K562 (cell line): ENCODE results near the gene ELL3. TPM values are rescaled to one million over a fixed set of nuclear protein-coding genes. Genes with fewer than 3 reads are reported as not detected.

Source experiments
- CTCF ChIP-seq, 3 experiments: IDR thresholded peaks in 2 of 3; conservative IDR thresholded peaks in 1 of 3; 2 replicates each; pipeline ENCODE4 v1.5.1; 2011 to 2012; ENCODE audit warnings: low read length in 3 of 3, mild to moderate bottlenecking in 3 of 3, control low read depth in 2 of 3, improper control_type of control experiment in 1 of 3, inconsistent platforms in 1 of 3, low read depth in 1 of 3, mixed read lengths in 1 of 3, moderate library complexity in 1 of 3; ENCODE audit not compliant: insufficient read depth in 2 of 3
- IRF2 ChIP-seq: sonication (generic); formaldehyde crosslinking; IDR thresholded peaks from 2 replicates; pipeline ENCODE4 v1.8.1; 2022; ENCODE audit warnings: mild to moderate bottlenecking, missing genetic modification reagents
- NR3C1 ChIP-seq: sonication (generic); formaldehyde crosslinking; IDR thresholded peaks from 2 replicates; pipeline ENCODE4 v1.8.1; 2022; ENCODE audit warnings: missing genetic modification reagents
- ZMIZ1 ChIP-seq, 2 experiments: fragments of 150-350 bp in 1 of 2; IDR thresholded peaks; 2 replicates each; pipeline ENCODE4 v1.6.1; 2012 to 2016; ENCODE audit warnings: low read depth in 2 of 2, low read length in 2 of 2, mild to moderate bottlenecking in 1 of 2, moderate library complexity in 1 of 2
- ZNF639 ChIP-seq, 2 experiments: fragments of 200-800 bp in 1 of 2; sonication (Bioruptor generic) in 1 of 2; sonication (generic) in 1 of 2; formaldehyde crosslinking in 1 of 2; IDR thresholded peaks in 1 of 2; conservative IDR thresholded peaks in 1 of 2; 2 replicates each; pipeline versions ENCODE4 v1.5.0 to v1.6.1; 2016 to 2020; ENCODE audit warnings: missing compliant biosample characterization in 1 of 2, missing genetic modification characterization in 1 of 2, missing genetic modification reagents in 1 of 2
- polyA plus RNA-seq, 8 experiments: library from polyadenylated mRNA; depleted of rRNA in 4 of 8; stranded (reverse) in 5 of 8; unstranded in 3 of 8; fragments of >200 nt; fragmentation: Nextera tagmentation in 2 of 8; fragmentation: Illumina TruSeq in 1 of 8; extraction: Ambion mirVana in 2 of 8; extraction: Trizol in 1 of 8; gene quantifications; 2 replicates each; pipeline versions ENCODE4 v1.2.1 to v1.2.3, GENCODE V29; 2011 to 2014; ENCODE audit warnings: inconsistent platforms in 1 of 8, missing spikeins in 1 of 8
- total RNA-seq, 7 experiments: library from RNA; depleted of rRNA in 6 of 7; stranded (reverse); fragments of >200 nt in 6 of 7; fragmentation: Illumina TruSeq in 2 of 7; extraction: Trizol in 2 of 7; gene quantifications; 2 replicates each; pipeline versions ENCODE4 v1.2.1 to v1.2.3, GENCODE V29; 2011 to 2021; ENCODE audit warnings: low replicate concordance in 1 of 7

Gene ELL3
- total and polyA plus RNA-seq, 9 of the 15 experiments (the other 6 are each of a cell fraction or from before 2014, with no cell fraction given) = 0.80 to 5.2 (median 2.6) TPM

- TF ChIP-seq ZMIZ1 (IDR thresholded peaks at IDR 0.05; ENCODE audit: low read depth in 2 of 2, low read length in 2 of 2) (no peak), IRF2 (CRISPR knock-in tag) (no peak), NR3C1 (CRISPR knock-in tag) (no peak), ZNF639 (CRISPR knock-in tag; conservative IDR thresholded peaks at IDR 0.05 in 1 of 2, IDR thresholded peaks at IDR 0.05 in 1 of 2) (peak in 1 of 2 experiments; percentile 46; a peak in 1 of 4 replicates), CTCF (IDR thresholded peaks at IDR 0.05 in 2 of 3, conservative IDR thresholded peaks at IDR 0.05 in 1 of 3; ENCODE audit: insufficient read depth in 2 of 3, low read depth in 1 of 3, low read length in 3 of 3) (no peak)
Observed at GRCh38 chr15:43794269-43795037, 17.7 kb upstream of the ELL3 start (continued).
